HepG2 (cell line): ENCODE measurements around the gene DNM3. TPM values are rescaled to one million over a fixed set of nuclear protein-coding genes. Genes with fewer than 3 reads are reported as not detected.

Source experiments
- ATAC-seq: fragments of 200-7000 bp; cut with Tn5 transposase; 3 replicates; pipeline ENCODE4 v1.9.1; 2020; ENCODE audit warnings: mild to moderate bottlenecking, moderate library complexity
- BruUV-seq: library from RNA; stranded (reverse); fragments of 400-500 nt; replicated peaks from 2 replicates; lab custom pipeline; 2021; lab: Mats Ljungman, UMichigan
- CTCF ChIA-PET: fragments of 300-600 bp; formaldehyde crosslinking; extraction: SDS; loops from one replicate; lab custom pipeline; 2021; ENCODE audit warnings: low total read pairs, inconsistent platforms, low intra/inter-chr PET ratio; lab: Yijun Ruan, JAX
- POLR2A ChIA-PET: fragments of 350-600 bp; sonication (Branson Sonifier 250); formaldehyde crosslinking; loops from one replicate; lab custom pipeline; 2020; ENCODE audit warnings: antibody characterized with exemption, inconsistent platforms; lab: Yijun Ruan, JAX
- DNase-seq: peaks from one replicate; pipeline ENCODE4 v3.0.0-alpha.2; 2015; ENCODE audit warnings: low spot score
- FAIRE-seq: peaks from 3 replicates; lab custom pipeline; 2011; peaks lifted over from hg19 to GRCh38; lab: Jason Lieb, UNC
- H2AFZ ChIP-seq: one replicate; pipeline ENCODE4 v1.6.1; 2011; ENCODE audit warnings: low read length, inconsistent platforms
- H3K27ac ChIP-seq: fragments of 300-600 bp; 3 replicates; pipeline ENCODE4 v1.8.0; 2011; ENCODE audit warnings: mixed run types, mild to moderate bottlenecking, mixed read lengths, low read length, inconsistent platforms; ENCODE audit not compliant: insufficient read depth; ENCODE audit errors: extremely low read length
- H3K27me3 ChIP-seq, 2 experiments: fragments of 200-600 bp in 1 of 2; 2 replicates in 1 of 2; 3 replicates in 1 of 2; pipeline versions ENCODE4 v1.6.0 to v1.8.0; 2011; ENCODE audit warnings: low read length in 2 of 2, mild to moderate bottlenecking in 2 of 2, moderate library complexity in 2 of 2, inconsistent platforms in 1 of 2; ENCODE audit not compliant: insufficient read depth in 2 of 2, control insufficient read depth in 1 of 2
- H3K36me3 ChIP-seq, 2 experiments: fragments of 200-600 bp in 1 of 2; replicated peaks in 1 of 2; 2 replicates in 1 of 2; 3 replicates in 1 of 2; pipeline versions ENCODE4 v1.5.1 to v1.8.0; 2011; ENCODE audit warnings: low read length in 2 of 2, inconsistent platforms in 1 of 2; ENCODE audit not compliant: insufficient read depth in 2 of 2, control insufficient read depth in 1 of 2
- H3K4me1 ChIP-seq: 2 replicates; pipeline ENCODE4 v1.5.1; 2012; ENCODE audit warnings: low read length, inconsistent platforms; ENCODE audit not compliant: insufficient read depth
- H3K4me2 ChIP-seq: 2 replicates; pipeline ENCODE4 v1.6.0; 2011; ENCODE audit warnings: low read depth, low read length, inconsistent platforms
- H3K4me3 ChIP-seq, 3 experiments: fragments of 200-600 bp in 1 of 3; sonication (generic), shearing (Covaris generic) in 1 of 3; replicated peaks in 1 of 3; 2 replicates each; pipeline ENCODE4 v1.5.1; 2011 to 2016; ENCODE audit warnings: low read length in 3 of 3, inconsistent platforms in 2 of 3, low read depth in 2 of 3, mild to moderate bottlenecking in 2 of 3, control low read depth in 1 of 3, mixed read lengths in 1 of 3; ENCODE audit not compliant: insufficient read depth in 1 of 3
- H3K79me2 ChIP-seq: one replicate; pipeline ENCODE4 v1.6.1; 2011; ENCODE audit warnings: low read length, inconsistent platforms; ENCODE audit not compliant: insufficient read depth
- H3K9ac ChIP-seq: 2 replicates; pipeline ENCODE4 v1.6.0; 2011; ENCODE audit warnings: mild to moderate bottlenecking, low read depth, low read length, inconsistent platforms; ENCODE audit not compliant: insufficient read depth
- H3K9me3 ChIP-seq: 2 replicates; pipeline ENCODE4 v1.5.1; 2012; ENCODE audit warnings: mild to moderate bottlenecking, low read length
- H4K20me1 ChIP-seq: 2 replicates; pipeline ENCODE4 v1.6.0; 2011; ENCODE audit warnings: inconsistent platforms, mild to moderate bottlenecking, low read length, moderate library complexity; ENCODE audit not compliant: insufficient read depth
- AGO2 ChIP-seq: fragments of 200-400 bp; formaldehyde crosslinking; optimal IDR thresholded peaks from 2 replicates; pipeline ENCODE3; 2017; ENCODE audit warnings: mild to moderate bottlenecking, low read depth, low read length, moderate library complexity
- ISL2 ChIP-seq: sonication (generic); formaldehyde crosslinking; IDR thresholded peaks from 2 replicates; pipeline ENCODE4 v1.5.0; 2020; ENCODE audit warnings: missing genetic modification reagents
- JUN ChIP-seq: sonication (generic); formaldehyde crosslinking; IDR thresholded peaks from 2 replicates; pipeline ENCODE4 v1.4.0; 2020; ENCODE audit warnings: mild to moderate bottlenecking, missing genetic modification reagents
- MAFF ChIP-seq: IDR thresholded peaks from 2 replicates; pipeline ENCODE4 v1.6.1; 2011; ENCODE audit warnings: low read depth, low read length, improper control_type of control experiment
- MLXIP ChIP-seq: sonication (generic); formaldehyde crosslinking; IDR thresholded peaks from 2 replicates; pipeline ENCODE4 v1.9.0; 2021; ENCODE audit warnings: missing genetic modification reagents, borderline replicate concordance
- MYC ChIP-seq: sonication (generic); formaldehyde crosslinking; IDR thresholded peaks from 2 replicates; pipeline ENCODE4 v1.9.0; 2021; ENCODE audit warnings: missing genetic modification reagents, borderline replicate concordance
- NPAS2 ChIP-seq: sonication (generic); formaldehyde crosslinking; IDR thresholded peaks from 2 replicates; pipeline ENCODE4 v1.8.0; 2022; ENCODE audit warnings: mild to moderate bottlenecking, missing genetic modification reagents, borderline replicate concordance
- RARA ChIP-seq: IDR thresholded peaks from 2 replicates; pipeline ENCODE4 v1.6.1; 2016; ENCODE audit warnings: missing genetic modification reagents, missing compliant biosample characterization
- REL ChIP-seq: sonication (generic); formaldehyde crosslinking; conservative IDR thresholded peaks from 2 replicates; pipeline ENCODE4 v1.8.0; 2022; ENCODE audit warnings: mild to moderate bottlenecking, missing genetic modification reagents, moderate library complexity
- TFE3 ChIP-seq: IDR thresholded peaks from 2 replicates; pipeline ENCODE4 v1.6.1; 2016
- ZMYM2 ChIP-seq: sonication (generic); formaldehyde crosslinking; IDR thresholded peaks from 2 replicates; pipeline ENCODE4 v1.8.0; 2022; ENCODE audit warnings: mild to moderate bottlenecking, missing genetic modification reagents
- ZNF180 ChIP-seq: sonication (generic); formaldehyde crosslinking; IDR thresholded peaks from 2 replicates; pipeline ENCODE4 v1.4.0; 2020; ENCODE audit warnings: low read depth, missing genetic modification reagents, borderline replicate concordance
- ZNF235 ChIP-seq: sonication (generic); formaldehyde crosslinking; IDR thresholded peaks from 2 replicates; pipeline ENCODE4 v1.8.1; 2023; ENCODE audit warnings: mild to moderate bottlenecking, missing genetic modification reagents, borderline replicate concordance
- ZNF30 ChIP-seq: sonication (generic); formaldehyde crosslinking; IDR thresholded peaks from 2 replicates; pipeline ENCODE4 v1.5.0; 2020; ENCODE audit warnings: mild to moderate bottlenecking, missing genetic modification reagents
- ZNF432 ChIP-seq: sonication (generic); formaldehyde crosslinking; IDR thresholded peaks from 2 replicates; pipeline ENCODE4 v1.5.0; 2020; ENCODE audit warnings: missing genetic modification reagents, mild to moderate bottlenecking, borderline replicate concordance
- ZNF451 ChIP-seq: sonication (generic); formaldehyde crosslinking; IDR thresholded peaks from 2 replicates; pipeline ENCODE4 v1.5.0; 2020; ENCODE audit warnings: mild to moderate bottlenecking, missing genetic modification reagents
- ZNF530 ChIP-seq: sonication (generic); formaldehyde crosslinking; IDR thresholded peaks from 2 replicates; pipeline ENCODE4 v1.5.0; 2020; ENCODE audit warnings: low read depth, mild to moderate bottlenecking, missing genetic modification reagents
- WGBS: methylation state at CpG from one replicate; pipeline ENCODE4 v1.1.6; 2017; ENCODE audit warnings: low lambda C conversion rate; 5-methylcytosine and 5-hydroxymethylcytosine counted together
- in situ Hi-C: cut with HindIII; loops from 2 replicates; pipeline ENCODE4 v1.10.0; 2017; ENCODE audit warnings: low pct_unique_long_range_greater_than_20kb; ENCODE audit not compliant: extremely low pct_ligation_motif_present
- intact Hi-C: fragments of 100-400 bp; cut with micrococcal nuclease; formaldehyde crosslinking; loops from one replicate; pipeline ENCODE4 v1.10.0; 2022; ENCODE audit not compliant: unreplicated experiment
- polyA plus RNA-seq, 8 experiments: library from polyadenylated mRNA; depleted of rRNA in 3 of 8; stranded (reverse) in 7 of 8; unstranded in 1 of 8; fragments of >200 nt; fragmentation: Illumina TruSeq in 4 of 8; extraction: Trizol in 4 of 8; gene quantifications; 2 replicates each; pipeline versions ENCODE4 v1.2.1 to v1.2.3, GENCODE V29; 2011 to 2016; ENCODE audit warnings: low read depth in 4 of 8, missing spikeins in 1 of 8, mixed read lengths in 1 of 8; ENCODE audit not compliant: insufficient read depth in 1 of 8
- total RNA-seq, 5 experiments: library from RNA; depleted of rRNA; stranded (reverse); fragments of >200 nt; fragmentation: Illumina TruSeq; extraction: Trizol; gene quantifications; 2 replicates each; pipeline ENCODE4 v1.2.3, GENCODE V29; 2016; ENCODE audit warnings: low read depth in 1 of 5

The DNM3 gene
- total and polyA plus RNA-seq, 2 of the 13 experiments (the other 11 are each of a cell fraction or from before 2014, with no cell fraction given) = 0.05 TPM; not detected in 1

GRCh38 chr1:172455451-172455850 is 614.2 kb downstream of the DNM3 start:
- Histone ChIP-seq H3K36me3 (no peaks in the 10 kb centered on the region), H4K20me1 (no peaks in the 10 kb centered on the region), H3K9ac (no peak overlapping the region), H3K79me2 (no peaks in the 10 kb centered on the region), H3K4me1 (peaks cover 43% of the 10 kb centered on the region), H2AFZ (no peak overlapping the region), H3K4me2 (no peak overlapping the region), H3K4me3 (no peak overlapping the region), H3K9me3 (no peaks in the 10 kb centered on the region), H3K27me3 (no peaks in the 10 kb centered on the region), H3K27ac (no peak overlapping the region)
- in situ Hi-C loops = no loop called here
- FAIRE-seq = no peak
- WGBS = 29% methylated on average over 1 of the region's 1 CpG
- DNase-seq = no peak
- no peak for ATAC-seq
- TF ChIP-seq ZNF432 (CRISPR knock-in tag) = no peak
- no peak for TF ChIP-seq TFE3
- TF ChIP-seq AGO2 = no peak
- TF ChIP-seq JUN = no peak
- no peak for TF ChIP-seq ZNF30
- ChIA-PET POLR2A (no interaction called here), CTCF (no interaction called here)
- intact Hi-C loops = no loop called here
- BruUV-seq = no TSS peak

- no TSS peak for BruUV-seq
- POLR2A ChIA-PET = no interaction called here
- TF ChIP-seq MLXIP (CRISPR knock-in tag) (no peak), MAFF (no peak), ZNF180 (CRISPR knock-in tag) (no peak), ZMYM2 (CRISPR knock-in tag) (no peak), ZNF451 (CRISPR knock-in tag) (no peak), RARA (no peak), MYC (no peak), ZNF530 (CRISPR knock-in tag) (no peak), NPAS2 (CRISPR knock-in tag) (no peak), REL (CRISPR knock-in tag) (no peak), ISL2 (CRISPR knock-in tag) (no peak), ZNF235 (CRISPR knock-in tag) (no peak)
Observed at GRCh38 chr1:172456344-172456769, 615.1 kb downstream of the DNM3 start.

More at GRCh38 chr1:172456344-172456769, 615.1 kb downstream of the DNM3 start:
- ATAC-seq (no peak), DNase-seq (no peak), FAIRE-seq (no peak)
- H3K4me1 ChIP-seq = peaks cover 34% of the 10 kb centered on the region
- no peaks in the 10 kb centered on the region for H4K20me1 ChIP-seq
- H3K27me3 ChIP-seq = no peaks in the 10 kb centered on the region
- intact Hi-C loops = no loop called here
- no peaks in the 10 kb centered on the region for H3K9me3 ChIP-seq
- 89% methylated on average over 5 of the region's 5 CpGs for WGBS
- CTCF ChIA-PET = no interaction called here
- in situ Hi-C loops = no loop called here
- H2AFZ ChIP-seq = no peak overlapping the region
- H3K4me3 ChIP-seq = no peak overlapping the region
- H3K27ac ChIP-seq = no peak overlapping the region
- H3K36me3 ChIP-seq = no peaks in the 10 kb centered on the region
- no peak overlapping the region for H3K4me2 ChIP-seq
- no peak overlapping the region for H3K9ac ChIP-seq
- no peaks in the 10 kb centered on the region for H3K79me2 ChIP-seq
